NCI-H1048 (cell line): ENCODE results near the gene TUBGCP6.
"Not testable (repeated sequence)": the region's sequence is repeated elsewhere in the genome, so short reads cannot be mapped to it uniquely, and the experiment has no call there.

Experiments used
- DNase-seq: peaks from one replicate; lab custom pipeline; 2025; lab: John Stamatoyannopoulos, UW

Gene TUBGCP6

DNA sequence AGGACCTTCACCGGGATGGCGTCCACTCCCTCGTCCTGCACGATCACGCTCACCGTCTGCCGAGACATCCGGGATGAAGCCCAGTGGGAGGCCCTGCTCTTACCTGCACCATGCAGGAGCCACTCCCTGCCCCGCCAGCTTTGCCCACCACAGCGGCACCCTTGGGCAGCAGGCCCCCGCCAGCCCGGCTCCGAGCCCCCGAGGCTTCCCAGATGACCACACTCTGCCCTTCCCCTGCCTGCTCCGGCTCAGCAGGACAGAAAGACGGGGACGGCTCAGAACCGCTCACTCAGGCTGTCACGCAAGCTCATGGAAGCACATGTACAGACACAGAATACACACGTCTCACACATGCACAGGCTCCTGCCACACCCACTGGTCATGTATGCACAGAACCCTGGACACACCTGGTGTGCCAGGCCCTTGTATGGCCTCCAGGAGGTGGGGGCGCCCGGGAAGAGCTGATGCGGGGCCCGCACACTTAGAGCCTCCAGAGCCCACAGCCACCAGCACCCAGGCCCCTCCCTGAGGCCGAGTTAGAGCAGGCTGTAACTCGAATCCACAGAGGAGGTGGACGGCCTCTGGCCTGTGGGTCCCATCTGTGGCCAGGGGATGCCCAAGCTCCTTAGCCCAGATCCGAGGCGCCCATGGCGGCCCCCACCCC, 34.3 kb upstream of the TUBGCP6 start:
- no peak for DNase-seq

GRCh38 chr22:50278461-50278860, 33.6 kb upstream of the TUBGCP6 start:
- no peak for DNase-seq

GRCh38 chr22:50277761-50278160, 32.9 kb upstream of the TUBGCP6 start:
- no peak for DNase-seq

GRCh38 chr22:50276143-50276542, 31.3 kb upstream of the TUBGCP6 start:
- no peak for DNase-seq

DNA sequence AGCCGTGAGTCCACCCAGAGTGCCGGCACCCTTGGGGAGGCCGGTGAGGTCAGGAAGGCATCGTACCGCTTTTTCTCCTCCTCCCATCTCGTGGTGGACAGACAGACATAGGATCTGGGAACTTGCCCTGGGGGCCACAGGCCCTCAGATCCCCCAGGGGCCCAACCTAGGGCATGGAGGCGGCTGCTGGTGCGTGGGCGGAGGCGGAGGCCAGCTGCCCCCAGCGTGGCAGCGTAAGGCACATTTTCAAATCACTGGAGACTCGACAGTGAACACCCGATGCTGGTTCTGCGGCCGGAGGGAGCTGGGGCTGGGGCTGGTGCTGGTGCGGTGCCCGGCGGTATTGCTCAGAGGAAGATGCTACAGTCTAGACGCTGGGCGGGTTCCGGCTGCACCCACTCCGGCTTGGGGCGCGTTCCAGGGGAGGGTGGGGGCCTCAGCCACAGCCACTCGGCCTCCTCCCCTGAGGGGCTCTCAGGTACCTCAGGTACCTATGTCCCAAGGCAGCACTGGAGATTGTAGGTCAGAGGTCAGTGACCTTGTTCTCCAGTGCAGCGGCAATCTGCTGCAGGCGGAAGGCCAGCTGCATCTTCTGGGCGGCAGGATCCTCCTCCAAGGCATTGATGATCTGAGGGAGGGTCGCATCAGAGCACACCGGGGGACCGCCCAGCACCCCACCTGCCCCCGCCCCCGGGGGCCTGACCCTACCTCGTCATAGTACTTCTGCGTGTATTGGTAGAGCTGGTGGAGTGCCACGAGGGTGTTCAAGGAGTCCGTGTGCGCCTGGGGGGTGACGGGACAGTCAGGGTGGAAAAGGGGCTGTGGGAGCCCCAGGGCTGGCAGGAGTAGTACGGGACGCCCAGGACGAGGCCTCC, 30.6 kb upstream of the TUBGCP6 start:
- no peak for DNase-seq

DNA sequence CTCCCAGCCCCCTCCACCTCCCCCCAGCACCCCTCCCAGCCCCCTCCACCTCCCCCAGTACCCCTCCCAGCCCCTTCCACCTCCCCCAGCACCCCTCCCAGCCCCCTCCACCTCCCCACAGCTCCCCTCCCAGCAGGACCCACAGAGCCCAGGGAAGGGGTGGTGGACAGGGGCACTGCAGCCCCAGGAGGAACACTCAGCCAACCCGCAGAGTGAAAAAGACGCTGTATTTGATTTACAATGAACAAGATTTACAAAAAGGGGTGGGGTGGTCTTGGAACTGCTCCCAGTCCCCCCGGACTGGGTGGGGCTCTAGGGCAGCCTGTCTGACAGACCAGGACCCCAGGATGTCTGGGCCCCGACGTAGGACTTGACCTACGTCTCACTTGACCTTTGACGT, 29.9 kb upstream of the TUBGCP6 start:
- no peak for DNase-seq

DNA sequence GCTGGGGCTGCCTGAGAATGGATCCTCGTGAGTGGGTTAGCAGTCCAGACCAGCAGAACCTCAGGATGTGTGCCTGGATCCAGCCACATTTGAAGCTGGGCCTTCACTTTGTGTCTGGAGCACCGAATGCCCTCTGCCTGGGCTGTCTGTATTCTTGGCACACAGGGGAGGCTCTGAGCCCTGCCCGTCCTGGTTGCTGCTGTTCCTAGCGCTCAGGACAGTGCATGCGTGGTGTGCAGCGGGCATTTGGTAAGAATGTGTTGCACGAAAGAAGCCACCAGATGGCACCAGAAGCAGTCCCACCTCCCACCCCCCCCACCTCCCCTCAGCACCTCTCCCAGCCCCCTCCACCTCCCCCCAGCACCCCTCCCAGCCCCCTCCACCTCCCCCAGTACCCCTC, 29.5 kb upstream of the TUBGCP6 start:
- DNase-seq = no peak

GRCh38 chr22:50273781-50274180, 29.0 kb upstream of the TUBGCP6 start:
- not testable (repeated sequence) for DNase-seq

DNA sequence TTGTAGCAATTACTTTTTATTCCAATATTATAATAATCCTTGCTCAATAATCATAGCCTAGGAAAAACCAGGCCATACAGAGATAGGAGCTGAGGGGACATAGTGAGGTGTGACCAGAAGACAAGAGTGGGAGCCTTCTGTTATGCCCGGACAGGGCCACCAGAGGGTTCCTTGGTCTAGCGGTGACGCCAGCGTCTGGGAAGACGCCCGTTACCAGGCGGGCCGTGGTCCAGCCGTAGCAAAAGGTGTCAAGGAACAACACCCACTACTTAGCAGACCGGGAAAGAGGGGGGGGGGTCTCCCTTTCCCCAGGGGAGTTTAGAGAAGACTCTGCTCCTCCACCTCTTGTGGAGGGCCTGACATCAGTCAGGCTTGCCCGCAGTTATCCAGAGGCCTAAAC, 28.5 kb upstream of the TUBGCP6 start:
- not testable (repeated sequence) for DNase-seq

DNA sequence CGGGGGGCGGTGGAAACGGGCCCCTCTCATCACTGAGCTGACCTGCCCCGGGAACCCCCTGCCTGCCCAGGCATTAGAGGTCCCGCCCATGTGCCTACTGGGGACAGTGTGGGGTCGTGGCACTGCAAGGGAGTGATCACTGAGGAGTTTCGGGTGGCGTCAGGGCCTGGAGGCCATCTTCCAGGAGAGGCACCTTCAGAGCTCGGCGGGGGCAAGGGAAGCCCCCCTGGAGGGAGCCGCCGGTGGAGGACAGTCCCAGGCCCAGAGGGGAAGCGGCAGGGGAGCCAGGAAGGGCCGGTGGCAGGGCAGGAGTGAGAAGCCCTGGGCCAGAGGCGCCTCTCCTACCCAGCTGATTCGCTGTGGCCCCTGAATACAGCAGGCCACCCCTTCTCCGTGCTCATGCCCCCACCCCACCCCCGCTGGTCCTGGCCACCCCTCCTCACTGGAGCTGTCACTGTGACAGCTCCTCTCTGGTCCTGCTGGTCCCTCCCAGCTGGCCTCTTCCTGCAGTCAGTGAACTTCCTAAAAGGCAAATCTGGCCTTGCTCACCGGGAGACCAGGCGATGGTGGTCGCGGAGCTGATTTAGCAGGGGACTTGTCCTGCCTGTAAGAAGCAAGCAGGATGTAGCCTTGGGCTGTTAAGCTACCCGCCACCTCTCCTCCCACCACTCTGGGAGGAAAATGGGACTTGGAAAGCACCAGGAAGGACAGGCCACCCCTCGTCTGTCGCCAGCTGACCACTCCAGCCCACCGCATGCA, 27.4 kb upstream of the TUBGCP6 start:
- no peak for DNase-seq

- DNase-seq = peak; percentile 64
Measured at GRCh38 chr22:50271519-50271970, 26.7 kb upstream of the TUBGCP6 start.

DNA sequence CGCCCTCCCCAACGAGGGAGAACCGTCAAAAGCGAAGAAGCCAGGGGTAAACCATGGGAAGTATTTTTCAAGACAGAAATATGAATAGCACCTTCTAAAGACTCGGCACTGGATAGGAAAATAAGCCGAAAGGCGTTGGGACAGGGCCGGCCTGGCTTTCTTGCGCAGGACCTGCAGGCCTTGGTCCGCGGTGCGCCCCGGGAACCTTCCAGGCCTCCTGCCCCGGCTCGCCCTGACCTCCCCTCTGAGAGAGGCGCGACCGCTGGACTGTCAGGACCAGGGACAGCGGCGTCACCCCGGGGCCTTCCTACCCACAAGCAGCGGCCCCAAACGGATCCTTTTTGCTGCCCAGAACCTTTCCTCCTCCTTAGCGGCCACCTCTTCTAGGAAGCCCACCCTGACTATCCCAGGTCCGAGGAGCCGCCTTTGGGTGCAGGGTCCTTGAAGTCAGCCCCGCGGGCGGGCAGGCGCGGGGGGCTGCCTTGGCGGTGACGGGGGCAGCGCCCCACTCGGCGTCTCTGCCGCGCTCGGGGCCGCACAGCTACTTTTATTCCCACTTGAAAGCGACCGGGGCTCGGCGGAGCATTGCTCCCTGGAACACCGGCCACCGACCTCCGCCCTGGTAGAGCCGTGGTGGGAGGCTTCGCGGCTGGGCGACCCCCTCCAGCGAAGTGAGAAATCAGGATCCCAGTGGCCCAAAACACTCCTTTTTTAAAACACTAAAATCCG, 26.0 kb upstream of the TUBGCP6 start:
- no peak for DNase-seq

DNA sequence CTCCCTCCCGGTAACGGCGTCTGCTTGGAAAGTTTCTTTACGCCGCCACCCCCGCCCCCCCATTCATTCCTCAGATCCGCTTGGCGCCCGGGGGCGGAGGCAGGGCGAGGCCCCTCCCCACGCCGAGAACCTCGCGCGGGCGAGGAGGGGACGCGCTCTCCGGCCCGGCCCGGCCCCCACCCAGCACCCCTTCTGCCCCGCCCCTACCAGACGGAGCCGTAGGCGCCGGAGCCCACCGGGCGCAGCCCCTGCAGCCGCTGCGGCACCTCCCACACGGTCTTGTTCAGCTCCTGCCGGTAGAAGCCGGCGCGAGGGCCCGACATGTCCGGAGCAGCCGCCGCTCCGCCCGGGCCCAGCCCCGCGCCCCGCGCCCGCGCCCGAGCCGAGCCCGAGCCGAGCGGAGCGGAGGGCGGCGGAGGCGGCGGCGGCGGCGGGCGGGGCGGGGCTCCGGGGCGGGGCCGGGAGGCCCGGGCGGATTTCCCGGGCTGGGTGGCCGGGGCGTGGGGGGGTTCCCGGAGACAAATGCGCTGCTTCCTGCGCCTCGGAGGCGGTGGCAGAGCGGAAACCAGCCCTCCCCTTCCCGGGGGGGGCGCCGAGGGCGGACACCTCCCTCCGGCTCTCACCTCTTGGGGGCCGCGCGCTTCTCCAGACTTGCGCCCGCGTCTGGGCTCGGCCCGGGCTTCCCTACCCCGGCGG, 25.3 kb upstream of the TUBGCP6 start, which contains the start of gene MAPK11:
TSS of gene MAPK11 (minus strand) at position 411 of the 696 bp plus-strand sequence. CDS start at position 323, 88 bp downstream.
- no peak for DNase-seq

- no peak for DNase-seq
Measured at GRCh38 chr22:50269573-50269969, 24.7 kb upstream of the TUBGCP6 start.

DNA sequence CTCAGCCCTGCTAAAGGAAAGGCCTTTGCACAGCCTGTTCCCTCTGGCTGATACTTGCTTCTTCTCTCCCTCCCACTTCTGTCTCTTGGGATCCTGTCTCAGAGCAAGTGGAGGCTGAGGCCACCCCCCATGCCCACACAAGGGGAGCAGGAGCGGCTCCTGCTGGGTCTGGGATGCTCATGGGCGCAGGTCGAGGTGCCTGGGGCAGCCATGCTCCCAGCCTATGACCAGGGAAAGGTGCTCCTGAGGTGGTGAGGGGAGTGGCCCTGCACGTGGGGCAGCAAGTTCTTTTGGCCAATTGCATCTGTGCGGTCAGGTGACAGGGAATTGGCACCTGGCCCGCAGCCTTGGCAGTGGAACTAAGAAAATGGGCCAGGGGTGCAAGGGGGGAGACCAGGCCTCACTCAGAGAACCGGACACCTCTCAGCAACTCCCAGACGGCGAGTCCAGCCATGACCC, 23.9 kb upstream of the TUBGCP6 start:
- DNase-seq = no peak

DNA sequence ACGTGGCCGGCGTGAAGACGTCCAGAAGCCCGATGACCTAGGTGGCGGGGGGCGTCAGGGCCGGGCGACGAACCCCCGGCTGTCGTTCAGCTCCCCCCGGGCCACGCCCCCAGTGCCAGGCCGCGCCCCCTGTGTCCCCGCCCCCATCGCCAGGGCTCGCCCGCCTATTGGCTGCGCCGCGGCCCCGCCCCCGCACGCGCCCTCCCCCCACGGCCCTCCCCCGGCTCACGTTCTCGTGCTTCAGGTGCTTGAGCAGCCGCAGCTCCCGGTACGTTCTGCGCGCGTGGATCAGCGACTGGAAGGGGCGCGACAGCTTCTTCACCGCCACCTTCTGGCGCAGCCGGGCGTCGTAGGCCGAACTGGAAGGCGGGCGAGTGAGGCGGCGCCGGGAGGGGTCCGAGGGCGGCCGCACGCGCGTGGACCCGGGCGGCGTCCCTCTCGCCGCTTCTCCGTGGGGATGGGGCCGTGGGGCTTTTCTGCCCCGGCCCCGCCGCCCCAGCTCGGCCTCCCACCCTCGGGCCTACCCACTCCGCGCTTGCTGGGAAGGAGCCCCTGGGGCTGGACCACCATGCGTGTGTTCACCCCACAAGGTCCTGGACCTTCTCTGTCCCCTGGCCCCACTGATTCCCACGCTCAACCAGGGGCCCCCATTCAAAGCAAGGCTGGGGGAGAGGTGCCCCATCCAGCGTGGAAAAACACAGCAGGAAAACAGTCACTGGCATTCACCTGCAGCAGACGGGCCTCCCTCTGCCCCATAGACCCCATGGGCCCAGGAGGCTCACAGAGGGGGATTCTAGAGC, 23.0 kb upstream of the TUBGCP6 start:
- DNase-seq = no peak

- no peak for DNase-seq
Measured at GRCh38 chr22:50266994-50267393, 22.2 kb upstream of the TUBGCP6 start.

DNA sequence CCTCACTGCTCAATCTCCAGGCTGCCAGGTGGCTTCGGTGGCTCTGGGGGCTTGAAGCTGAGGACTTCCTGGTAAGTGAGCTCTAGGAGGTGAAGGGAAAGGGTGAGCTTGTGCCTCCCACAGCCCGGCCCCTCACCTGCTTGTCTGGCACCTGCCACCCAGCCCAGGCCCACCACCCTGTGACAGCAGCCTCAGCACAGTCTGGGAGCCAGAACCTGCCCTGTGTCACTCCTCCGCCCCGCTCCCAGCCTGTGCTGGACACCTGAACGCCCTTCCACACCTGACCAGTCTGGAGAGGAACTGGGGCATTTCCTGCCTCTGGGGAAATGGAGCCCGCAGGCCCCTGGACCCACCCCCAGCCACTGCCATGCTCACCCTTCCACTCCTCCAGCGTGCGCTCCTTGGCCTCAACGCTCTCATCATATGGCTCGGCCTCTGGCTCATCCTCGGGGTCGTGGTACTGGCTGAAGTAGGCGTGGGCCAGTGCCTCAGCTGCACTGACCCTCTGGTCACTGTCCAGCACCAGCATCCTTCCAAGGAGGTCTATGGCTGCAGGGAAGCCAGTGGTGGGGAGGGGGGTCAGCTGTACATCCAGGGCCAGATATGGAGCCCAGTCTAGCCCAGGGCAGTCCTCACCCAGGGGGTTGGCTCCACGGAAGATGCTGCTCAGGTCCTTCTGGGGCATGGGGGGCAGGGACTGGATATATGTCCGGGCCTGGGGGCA, 20.3 kb upstream of the TUBGCP6 start:
- no peak for DNase-seq

DNA sequence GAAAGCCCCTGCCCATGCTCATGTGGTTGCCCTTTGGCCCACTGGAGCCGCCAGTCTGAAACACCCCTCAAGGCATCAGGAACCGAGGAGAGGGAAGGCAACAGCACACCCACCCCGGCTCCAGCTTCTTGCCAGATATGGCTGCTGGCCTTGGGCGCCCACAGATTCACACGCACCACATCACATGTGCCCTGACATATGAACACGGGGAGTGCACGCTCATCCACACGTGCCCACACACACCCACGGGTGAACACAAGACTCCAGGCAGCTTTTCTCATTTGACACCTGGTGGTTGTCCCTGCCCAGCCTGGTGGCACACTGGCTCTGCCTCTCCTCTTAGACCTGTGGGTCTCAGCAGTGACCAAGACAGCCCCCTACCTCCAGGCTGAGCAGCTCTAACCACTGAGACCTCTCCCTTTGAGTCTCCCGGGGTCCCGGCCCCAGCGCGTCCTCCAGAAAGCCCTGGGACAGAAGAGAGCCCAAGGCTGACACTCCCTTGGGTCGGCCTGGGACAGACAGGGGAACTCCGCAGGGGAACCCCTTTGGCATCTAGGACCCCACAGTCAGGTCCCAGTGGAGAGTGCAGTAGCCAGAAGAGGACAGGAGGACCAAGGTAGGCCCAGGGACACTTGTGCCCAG, 19.4 kb upstream of the TUBGCP6 start:
- no peak for DNase-seq
